ENCODE measurements around the gene IL21R.
A peak's percentile ranks its signal among the peaks of the same experiment; 100 is the strongest.
"Not testable (repeated sequence)": the region's sequence is repeated elsewhere in the genome, so short reads cannot be mapped to it uniquely, and the experiment has no call there.

IL21R gene

DNA sequence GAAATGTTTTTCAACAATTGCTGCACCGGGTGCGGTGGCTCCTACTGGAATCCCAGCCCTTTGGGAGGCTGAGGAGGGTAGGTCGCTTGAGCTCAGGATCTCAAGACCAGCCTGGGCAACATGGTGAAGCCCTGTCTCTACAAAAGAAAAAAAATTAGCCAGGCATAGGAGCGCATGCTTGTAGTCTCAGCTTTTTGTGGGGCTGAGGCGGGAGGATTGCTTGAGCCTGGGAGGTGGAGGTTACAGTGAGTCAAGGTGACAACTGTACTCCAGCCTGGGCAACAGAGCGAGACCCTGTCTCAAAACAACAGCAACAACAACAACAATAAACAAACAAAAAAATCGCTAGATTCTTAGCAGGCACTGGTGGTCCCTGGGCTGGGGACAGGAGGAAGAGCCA lies 28.5 kb downstream of the IL21R start:
- no peak overlapping the region for H3K4me3 ChIP-seq (replicated peaks in 1 of 2; ENCODE audit: low read depth in 2 of 2, low read length in 2 of 2)
- DNase-seq (ENCODE audit: low read depth in 2 of 2): no peak
- no peak for TF ChIP-seq CTCF (IDR thresholded peaks at IDR 0.05; ENCODE audit: low read depth, low read length)

DNA sequence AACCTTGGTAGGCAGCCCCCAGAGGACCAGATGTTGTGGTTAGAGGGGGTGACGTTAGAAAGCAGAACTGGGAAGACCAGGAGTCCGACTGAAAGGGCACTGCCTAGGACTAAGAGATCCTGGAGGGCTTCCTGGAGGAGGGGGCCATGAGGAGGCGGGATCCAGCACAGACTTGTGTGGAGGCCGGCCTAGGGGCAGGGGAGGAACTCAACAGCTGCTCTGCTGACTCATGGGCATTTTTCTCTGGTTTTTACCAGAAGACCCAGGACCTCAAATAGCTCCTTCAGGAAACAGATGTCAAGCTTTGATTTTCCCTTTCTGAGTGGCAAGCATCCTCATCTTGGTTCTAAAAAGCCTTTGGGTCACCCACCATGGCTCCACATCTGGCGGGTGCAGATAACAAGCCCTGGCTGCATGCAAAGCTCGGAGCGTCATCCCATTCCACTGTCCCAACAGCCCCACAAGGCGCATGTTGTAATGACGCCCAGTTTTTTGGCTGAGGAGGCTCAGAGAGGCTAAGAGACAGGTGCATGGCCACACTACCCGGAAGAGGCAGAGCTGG lies 29.0 kb downstream of the IL21R start:
- H3K4me3 ChIP-seq (replicated peaks in 1 of 2; ENCODE audit: low read depth in 2 of 2, low read length in 2 of 2): no peak overlapping the region
- TF ChIP-seq CTCF (IDR thresholded peaks at IDR 0.05; ENCODE audit: low read depth, low read length): no peak
- DNase-seq (ENCODE audit: low read depth in 2 of 2): peak; percentile 21 to 32

DNA sequence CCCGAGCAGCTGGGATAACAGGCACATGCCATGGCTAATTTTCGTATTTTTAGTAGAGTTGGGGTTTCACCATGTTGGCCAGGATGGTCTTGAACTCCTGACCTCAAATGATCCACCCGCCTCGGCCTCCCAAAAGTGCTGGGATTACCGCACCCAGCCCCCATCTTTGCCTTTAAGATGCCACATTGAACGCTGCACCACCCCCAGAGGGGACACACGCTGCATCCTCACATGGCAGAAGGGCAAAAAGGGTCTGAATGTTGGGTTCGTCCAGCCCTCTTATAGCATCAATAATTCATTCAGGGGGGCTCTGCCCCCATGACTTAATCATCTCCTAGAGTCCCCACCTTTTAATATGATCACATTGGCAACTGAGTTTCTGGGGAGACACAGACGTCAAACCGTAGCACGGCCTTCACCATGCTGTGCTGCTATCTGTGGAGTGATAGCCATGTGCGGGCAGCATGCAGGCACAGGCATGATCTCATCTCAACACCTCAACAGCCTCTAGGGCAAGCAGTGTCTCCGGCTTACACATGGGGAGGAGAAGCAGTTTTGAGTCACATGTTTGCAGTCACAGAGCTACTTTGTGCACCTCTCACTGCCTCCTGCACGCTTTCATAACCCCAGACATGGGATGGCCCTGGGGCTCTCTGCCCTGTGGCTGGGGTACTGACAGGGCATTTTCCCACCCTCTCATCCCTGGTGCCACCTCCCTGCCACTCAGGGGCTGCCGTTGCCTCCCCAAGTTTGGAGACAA lies 30.0 kb downstream of the IL21R start:
- no peak overlapping the region for H3K4me3 ChIP-seq (replicated peaks in 1 of 2; ENCODE audit: low read depth in 2 of 2, low read length in 2 of 2)
- no peak for TF ChIP-seq CTCF (IDR thresholded peaks at IDR 0.05; ENCODE audit: low read depth, low read length)
- DNase-seq (ENCODE audit: low read depth in 2 of 2): peak in 1 of 2 donors; percentile 33

- peak; percentile 51 to 58 for DNase-seq (ENCODE audit: low read depth in 2 of 2)
- H3K4me3 ChIP-seq (replicated peaks in 1 of 2; ENCODE audit: low read depth in 2 of 2, low read length in 2 of 2): no peak overlapping the region
- no peak for TF ChIP-seq CTCF (IDR thresholded peaks at IDR 0.05; ENCODE audit: low read depth, low read length)
These were observed 30.6 kb downstream of the IL21R start for GRCh38 chr16:27432558-27432957.

DNA sequence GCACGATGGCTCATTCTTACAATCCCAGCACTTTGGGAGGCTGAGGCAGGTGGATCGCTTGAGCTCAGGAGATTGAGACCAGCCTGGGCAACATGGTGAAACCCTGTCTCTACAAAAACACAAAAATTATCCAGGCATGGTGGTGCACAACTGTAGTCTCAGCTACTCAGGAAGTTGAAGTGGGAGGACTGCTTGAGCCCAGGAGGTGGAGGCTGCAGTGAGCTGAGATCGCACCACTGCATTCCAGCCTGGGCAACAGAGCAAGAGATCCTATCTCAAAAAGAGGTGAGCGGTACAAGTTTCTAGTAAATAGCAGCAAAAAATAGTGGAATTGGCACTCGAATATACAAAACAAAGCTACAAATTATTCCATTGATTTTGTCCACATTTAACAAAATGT lies 31.2 kb downstream of the IL21R start:
- DNase-seq (ENCODE audit: low read depth in 2 of 2); H3K4me3 ChIP-seq (replicated peaks in 1 of 2; ENCODE audit: low read depth in 2 of 2, low read length in 2 of 2): not testable (repeated sequence)

- no peak for DNase-seq (ENCODE audit: low read depth in 2 of 2)
- no peak for TF ChIP-seq CTCF (IDR thresholded peaks at IDR 0.05; ENCODE audit: low read depth, low read length)
- no peak overlapping the region for H3K4me3 ChIP-seq (replicated peaks in 1 of 2; ENCODE audit: low read depth in 2 of 2, low read length in 2 of 2)
These were observed 31.7 kb downstream of the IL21R start for GRCh38 chr16:27433636-27434035.

GRCh38 chr16:27434141-27435051 lies 32.4 kb downstream of the IL21R start:
- no peak overlapping the region for H3K4me3 ChIP-seq (replicated peaks in 1 of 2; ENCODE audit: low read depth in 2 of 2, low read length in 2 of 2)
- no peak for DNase-seq (ENCODE audit: low read depth in 2 of 2)
- no peak for TF ChIP-seq CTCF (IDR thresholded peaks at IDR 0.05; ENCODE audit: low read depth, low read length)

DNA sequence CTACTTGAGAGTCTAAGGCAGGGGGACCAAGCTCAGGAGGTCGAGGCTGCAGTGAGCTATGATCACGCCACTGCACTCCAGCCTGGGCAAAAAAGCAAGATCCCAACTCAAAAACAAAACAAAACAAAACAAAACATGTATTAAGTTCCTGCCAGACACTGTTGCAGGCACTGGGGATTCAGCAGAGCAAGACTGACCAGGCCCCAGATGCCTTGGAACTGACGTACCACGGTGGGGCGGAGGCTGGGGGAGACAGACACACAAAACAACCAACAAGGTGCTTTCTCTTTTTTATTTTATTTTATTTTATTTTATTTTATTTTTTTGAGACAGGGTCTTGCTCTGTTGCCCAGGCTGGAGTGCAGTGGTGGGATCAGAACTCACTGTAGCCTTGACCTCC lies 33.2 kb downstream of the IL21R start:
- H3K4me3 ChIP-seq (replicated peaks in 1 of 2; ENCODE audit: low read depth in 2 of 2, low read length in 2 of 2); DNase-seq (ENCODE audit: low read depth in 2 of 2): not testable (repeated sequence)

Measured in cardiac fibroblast (primary cell).